HuH-7 (cell line): ENCODE results near the gene SPATA7.
"Not testable (repeated sequence)": the region's sequence is repeated elsewhere in the genome, so short reads cannot be mapped to it uniquely, and the experiment has no call there.

Source experiments
- DNase-seq: peaks from one replicate; pipeline ENCODE4 v3.0.0; 2011; ENCODE audit warnings: low spot score

The SPATA7 gene, protein sequence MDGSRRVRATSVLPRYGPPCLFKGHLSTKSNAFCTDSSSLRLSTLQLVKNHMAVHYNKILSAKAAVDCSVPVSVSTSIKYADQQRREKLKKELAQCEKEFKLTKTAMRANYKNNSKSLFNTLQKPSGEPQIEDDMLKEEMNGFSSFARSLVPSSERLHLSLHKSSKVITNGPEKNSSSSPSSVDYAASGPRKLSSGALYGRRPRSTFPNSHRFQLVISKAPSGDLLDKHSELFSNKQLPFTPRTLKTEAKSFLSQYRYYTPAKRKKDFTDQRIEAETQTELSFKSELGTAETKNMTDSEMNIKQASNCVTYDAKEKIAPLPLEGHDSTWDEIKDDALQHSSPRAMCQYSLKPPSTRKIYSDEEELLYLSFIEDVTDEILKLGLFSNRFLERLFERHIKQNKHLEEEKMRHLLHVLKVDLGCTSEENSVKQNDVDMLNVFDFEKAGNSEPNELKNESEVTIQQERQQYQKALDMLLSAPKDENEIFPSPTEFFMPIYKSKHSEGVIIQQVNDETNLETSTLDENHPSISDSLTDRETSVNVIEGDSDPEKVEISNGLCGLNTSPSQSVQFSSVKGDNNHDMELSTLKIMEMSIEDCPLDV

DNA sequence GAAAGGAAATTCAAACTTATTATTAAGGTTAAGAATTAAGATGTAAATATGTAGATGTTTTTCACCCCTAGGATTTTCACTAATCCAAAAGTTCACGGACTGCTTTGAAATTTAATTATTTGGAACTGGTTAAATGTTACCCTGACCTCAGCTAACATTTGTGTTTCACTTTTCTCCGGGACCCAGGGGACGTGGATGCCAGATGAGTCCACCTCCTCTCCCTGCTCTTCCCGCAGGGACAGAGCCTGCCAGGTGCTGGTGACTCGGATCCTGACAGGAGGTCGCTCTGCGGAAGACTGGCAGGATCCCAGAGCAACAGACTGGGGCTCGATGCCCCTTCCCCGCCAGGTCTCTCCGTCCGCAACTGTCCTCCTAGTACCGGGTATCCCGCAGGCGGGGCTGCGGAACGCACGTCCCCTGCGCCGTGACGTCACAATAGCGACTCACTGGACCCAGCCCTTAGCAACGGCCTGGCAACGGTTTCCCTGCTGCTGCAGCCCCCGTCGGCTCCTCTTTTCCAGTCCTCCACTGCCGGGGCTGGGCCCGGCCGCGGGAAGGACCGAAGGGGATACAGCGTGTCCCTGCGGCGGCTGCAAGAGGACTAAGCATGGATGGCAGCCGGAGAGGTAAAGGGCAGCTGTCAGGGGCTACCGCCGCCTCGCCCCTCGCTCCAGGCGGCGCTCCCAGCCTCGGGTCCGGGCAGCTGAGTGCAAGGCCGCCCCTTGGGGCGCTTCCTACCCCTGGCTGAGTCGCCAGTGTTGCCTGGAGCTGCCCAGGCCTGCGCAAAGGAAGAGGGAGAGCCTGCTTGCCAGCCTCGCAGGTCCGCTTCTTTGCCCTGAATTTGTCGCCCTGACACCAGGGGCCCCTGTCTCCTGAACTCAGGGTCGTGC lies at the start of gene SPATA7:
TSS of gene SPATA7 (plus strand) at position 446 of the 890 bp plus-strand sequence. CDS start at position 608, 162 bp downstream.
- DNase-seq = peak; percentile 79

- no peak for DNase-seq
Observed at GRCh38 chr14:88340357-88340756, 45.1 kb upstream of the SPATA7 start.

DNA sequence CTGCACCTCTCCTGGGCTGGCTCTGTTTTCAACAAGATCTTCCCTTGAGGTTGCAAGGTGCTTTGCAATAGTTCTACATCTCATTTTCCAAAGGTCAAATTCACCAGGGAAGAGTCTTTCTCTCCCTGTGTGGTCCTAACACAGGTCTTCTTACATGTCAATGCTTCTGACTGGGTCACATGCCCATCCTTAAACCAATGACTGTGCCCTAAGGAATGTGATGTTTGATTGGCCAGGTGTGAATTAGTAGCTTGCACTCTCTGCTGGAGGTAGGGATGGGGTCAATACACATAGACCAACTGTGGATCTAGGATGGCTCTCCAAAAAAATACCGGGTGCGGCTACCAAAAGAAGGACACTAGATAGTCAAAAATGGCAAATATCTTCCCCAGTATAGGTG lies 42.5 kb upstream of the SPATA7 start:
- DNase-seq = no peak

DNA sequence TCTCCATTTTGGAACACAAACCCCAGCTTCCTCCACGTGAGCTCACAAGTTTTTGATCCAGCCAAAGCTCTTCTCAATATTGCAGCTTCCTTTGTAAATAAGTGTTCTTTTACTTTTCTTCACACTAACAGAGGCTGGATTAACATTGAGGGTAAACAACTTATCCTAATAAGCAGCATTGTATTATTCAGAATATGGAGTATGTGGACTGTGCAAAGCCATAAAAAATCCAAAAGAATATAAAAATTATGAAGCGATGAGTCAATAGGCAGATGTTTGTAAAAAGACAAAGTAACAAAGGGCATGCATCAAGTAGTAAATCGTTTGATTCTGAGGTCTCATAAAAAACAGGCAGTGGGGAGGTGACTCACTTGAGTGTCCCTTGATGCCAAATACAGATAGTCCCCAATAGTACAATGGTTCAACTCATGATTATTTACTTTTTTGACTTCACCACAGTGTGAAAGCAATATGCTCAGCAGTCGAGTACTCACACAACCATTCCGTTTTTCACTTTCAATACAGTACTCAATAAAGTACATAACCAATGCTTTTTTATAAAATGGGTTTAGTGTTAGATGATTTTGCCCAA lies 39.3 kb upstream of the SPATA7 start:
- DNase-seq = no peak

DNA sequence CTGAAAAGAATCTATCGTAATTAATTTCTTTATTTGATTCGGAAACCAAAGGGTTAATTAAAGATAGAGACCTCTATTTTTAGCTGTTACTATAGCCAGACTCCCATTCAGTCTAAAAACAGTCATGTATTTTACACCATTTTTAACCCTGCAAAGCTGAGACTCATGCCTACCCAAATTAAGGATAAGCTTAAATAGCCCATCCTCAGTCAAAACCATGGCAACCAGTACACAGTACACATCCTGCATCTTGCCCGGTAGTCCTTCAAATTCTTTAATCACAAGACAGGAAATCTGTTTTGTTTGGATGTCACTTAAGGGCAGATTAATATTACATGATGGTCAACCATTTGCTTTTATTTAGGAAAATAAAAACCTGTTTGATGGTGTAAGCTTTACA lies 36.9 kb upstream of the SPATA7 start:
- DNase-seq = no peak

GRCh38 chr14:88351966-88352691 lies 33.3 kb upstream of the SPATA7 start:
- DNase-seq = no peak

DNA sequence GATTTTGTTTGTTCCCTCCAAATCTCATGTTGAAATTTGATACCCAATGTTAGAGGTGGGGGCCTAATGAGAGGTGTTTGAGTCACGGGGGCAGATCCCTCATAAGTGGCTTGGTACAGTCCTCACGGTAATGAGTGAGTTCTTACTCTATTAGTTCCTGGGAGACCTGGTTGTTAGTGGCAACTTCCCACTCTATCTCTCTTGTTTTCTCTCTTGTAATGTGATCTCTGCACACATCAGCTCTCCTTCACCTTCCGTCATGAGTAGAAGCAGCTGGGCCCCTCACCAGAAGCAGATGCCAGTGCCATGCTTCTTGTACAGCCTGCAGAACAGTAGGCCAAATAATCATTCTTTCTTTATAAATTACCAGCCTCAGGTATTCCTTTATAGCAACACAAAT lies 32.8 kb upstream of the SPATA7 start:
- no peak for DNase-seq

- no peak for DNase-seq
Observed at GRCh38 chr14:88354358-88354757, 31.1 kb upstream of the SPATA7 start.

DNA sequence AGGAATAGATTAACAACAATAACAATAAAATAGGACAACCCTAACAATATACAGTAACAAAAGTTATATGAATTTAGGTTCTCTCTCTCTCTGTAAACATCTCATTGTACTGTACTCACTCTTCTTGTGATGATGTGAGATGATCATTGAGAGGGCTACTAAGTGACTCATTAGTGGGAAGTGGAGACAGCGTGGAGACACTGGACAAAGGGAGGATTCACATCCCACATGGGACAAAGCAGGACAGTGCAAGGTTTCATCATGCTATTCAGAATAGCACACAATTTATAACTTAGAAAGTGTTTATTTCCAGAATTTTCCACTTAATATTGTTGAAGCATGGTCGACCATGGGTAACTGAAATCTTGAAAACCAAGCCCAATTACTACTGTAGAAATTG lies 26.0 kb upstream of the SPATA7 start:
- DNase-seq = no peak

DNA sequence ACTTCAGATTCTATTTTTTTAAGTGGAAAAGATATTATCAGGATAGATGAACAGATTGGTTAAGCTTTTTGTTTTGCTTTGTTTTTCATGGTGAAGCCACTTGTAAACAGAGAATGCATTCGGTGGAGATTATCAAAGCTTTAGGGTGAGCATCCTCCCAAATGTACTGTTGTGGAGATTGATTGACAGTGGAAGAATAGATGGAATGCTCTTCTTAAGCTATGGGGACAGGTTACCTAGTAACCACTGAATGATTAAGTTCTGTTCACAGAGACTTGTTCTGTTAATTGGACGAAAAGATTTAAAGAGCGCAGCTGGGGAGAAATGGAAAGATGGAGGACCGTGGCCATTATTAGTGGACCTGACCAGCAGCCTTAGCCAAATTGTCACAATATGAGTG lies 21.8 kb upstream of the SPATA7 start:
- no peak for DNase-seq

GRCh38 chr14:88364710-88365413 lies 20.6 kb upstream of the SPATA7 start:
- no peak for DNase-seq

GRCh38 chr14:88369496-88369895 lies 16.0 kb upstream of the SPATA7 start:
- no peak for DNase-seq

- no peak for DNase-seq
Observed at GRCh38 chr14:88379706-88380343, 5.6 kb upstream of the SPATA7 start.

- no peak for DNase-seq
Observed at GRCh38 chr14:88380405-88380804, 5.1 kb upstream of the SPATA7 start.

DNA sequence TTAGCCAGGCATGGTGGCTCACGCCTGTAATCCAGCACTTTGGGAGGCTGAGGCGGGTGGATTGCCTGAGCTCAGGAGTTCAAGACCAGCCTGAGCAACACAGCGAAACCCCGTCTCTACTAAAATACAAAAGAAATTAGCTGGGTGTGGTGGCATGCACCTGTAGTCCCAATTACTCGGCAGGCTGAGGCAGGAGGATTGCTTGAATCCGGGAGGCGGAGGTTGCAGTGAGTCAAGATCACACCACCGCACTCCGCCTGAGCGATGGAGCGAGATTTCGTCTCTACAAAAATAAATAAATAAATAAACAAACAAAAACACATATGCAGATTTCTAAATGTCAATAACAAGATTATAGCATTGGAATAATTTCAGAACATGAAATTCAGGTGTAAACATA lies 3.8 kb upstream of the SPATA7 start:
- DNase-seq = not testable (repeated sequence)

DNA sequence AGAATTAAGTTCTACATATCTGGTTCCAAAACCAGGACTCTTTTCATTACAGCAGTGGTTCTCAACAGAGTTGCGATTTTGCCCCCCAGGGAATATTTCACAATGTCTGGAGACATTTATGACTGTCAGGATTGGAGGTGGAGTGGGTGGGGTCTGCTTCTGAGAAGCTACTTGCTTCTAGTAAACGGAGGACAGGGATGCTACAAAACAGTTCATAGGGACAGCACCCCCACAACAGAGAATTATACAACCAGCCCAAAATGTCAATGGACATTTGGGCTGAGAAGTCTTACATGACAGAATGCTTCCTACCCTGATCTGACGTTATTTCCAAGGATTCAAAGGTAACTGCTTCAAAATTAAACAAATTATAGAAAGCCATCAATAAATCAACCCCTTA lies 739 bp upstream of the SPATA7 start:
- no peak for DNase-seq

DNA sequence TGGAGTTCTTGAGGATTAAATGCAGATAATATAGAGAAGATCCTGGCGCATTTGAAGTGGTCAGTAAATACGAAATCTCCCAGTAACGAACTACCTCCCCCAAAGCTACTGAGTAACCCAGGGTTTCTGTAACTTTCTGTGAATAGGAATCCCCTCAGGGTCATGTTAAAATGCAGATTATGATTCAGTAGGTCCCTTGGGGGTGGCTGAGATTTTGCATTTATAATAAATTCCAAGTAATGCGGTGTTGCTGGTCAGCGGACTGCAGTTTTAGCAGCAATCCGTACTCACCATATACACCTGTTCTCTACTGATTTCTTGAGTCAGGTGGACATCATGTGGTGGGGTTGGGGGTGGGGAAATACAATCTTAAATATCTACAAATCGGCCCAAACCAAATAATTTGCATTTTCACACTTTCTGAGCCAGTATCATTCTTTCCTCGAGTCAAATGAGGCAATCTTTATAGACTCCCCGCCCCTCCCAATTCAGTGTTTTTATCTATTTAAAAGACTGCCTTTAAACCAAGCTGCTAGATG lies 868 bp downstream of the SPATA7 start:
- DNase-seq = no peak

GRCh38 chr14:88388741-88389282 lies 3.4 kb downstream of the SPATA7 start:
- DNase-seq = no peak

DNA sequence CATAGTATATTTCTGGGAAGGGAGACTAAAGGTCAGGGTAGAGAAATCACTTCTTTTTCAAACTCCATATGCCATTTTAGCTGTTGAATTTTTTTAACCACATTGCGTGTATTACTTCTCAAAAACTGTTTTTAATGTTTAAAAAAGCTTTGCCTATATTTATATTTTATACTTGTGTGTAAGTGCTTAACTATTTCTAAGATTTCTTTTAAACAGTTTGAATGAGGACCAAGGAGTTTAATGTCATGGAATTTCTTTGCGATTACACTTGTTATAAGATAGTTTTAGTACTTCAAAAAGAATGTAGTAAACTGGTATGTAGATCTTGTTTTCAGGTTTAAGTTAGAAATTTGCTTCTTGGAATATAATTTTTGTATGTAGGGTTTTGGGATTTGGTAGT lies 7.2 kb downstream of the SPATA7 start:
- no peak for DNase-seq

- DNase-seq = no peak
Observed at GRCh38 chr14:88411039-88411438, 25.6 kb downstream of the SPATA7 start.
